GM19099 (cell line): ENCODE data around the gene TSC1.

Source experiments
- POLR2A ChIP-seq: IDR thresholded peaks from 3 replicates; pipeline ENCODE4 v1.6.1; 2011; ENCODE audit warnings: low read depth; ENCODE audit not compliant: insufficient read length; ENCODE audit errors: extremely low read depth

Gene TSC1

DNA sequence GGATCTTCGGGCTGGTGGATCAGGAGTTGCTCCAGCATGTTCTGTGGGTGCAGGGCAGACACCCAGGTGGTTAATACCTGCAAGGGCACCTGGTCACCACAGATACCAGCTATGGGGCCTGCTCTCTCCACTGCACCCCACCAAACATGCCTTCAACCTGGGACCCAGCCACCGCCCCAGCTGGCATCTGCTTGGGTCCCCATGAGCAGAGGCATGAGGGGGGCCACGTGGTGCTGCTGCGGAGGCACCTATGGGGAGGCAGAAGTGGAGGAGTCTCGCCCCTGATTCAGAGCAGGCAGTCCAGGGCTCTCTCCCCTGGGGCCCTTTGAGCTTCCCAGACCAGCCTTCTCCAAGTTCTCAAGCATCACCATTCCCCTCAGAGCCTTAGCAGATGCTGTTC, 69.3 kb downstream of the TSC1 start:
- no peak for TF ChIP-seq POLR2A

GRCh38 chr9:132873403-132873802, 71.0 kb downstream of the TSC1 start:
- no peak for TF ChIP-seq POLR2A

- no peak for TF ChIP-seq POLR2A
These were observed 75.2 kb downstream of the TSC1 start for GRCh38 chr9:132869266-132869665.

- no peak for TF ChIP-seq POLR2A
These were observed 77.5 kb downstream of the TSC1 start for GRCh38 chr9:132866898-132867297.

DNA sequence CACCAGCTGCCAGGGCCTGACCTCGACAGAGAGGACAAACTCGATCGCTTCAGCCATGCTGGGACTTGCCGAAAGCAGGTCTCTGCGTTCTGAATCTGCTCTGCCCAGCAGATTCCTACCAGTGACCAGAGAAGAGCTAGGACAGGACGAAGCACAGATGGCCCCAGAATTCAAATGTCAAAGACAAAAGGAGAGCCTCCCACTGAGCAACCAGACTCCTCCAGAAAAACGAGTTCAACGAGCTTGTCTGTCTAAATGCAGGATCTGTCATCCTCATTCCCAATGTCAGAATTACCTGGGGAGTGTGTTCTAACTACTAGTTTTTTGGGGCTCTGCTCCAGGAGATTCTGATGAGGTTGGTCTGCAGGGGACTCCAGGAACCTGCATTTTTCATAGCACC, 79.7 kb downstream of the TSC1 start:
- no peak for TF ChIP-seq POLR2A

DNA sequence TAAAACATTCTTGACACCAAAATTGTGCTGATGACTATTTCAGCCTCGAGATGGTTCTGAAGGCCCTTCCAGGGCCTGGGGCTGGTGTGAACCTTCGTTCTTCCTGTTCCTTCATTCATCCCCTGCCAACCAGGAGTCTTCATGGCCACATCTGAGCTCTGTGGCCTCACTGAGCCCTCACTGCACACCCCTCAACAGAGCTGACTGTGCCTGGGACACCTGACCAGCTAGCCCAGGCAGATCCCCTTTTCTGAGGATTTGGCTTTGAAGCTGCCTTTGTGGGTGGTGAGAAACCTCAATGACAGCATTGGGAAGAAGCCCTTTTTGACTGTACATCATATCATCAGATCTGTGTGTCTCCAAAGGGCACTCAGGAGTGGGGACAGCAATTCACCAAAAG, 80.1 kb downstream of the TSC1 start:
- no peak for TF ChIP-seq POLR2A

- no peak for TF ChIP-seq POLR2A
These were observed 81.3 kb downstream of the TSC1 start for GRCh38 chr9:132863096-132863495.

DNA sequence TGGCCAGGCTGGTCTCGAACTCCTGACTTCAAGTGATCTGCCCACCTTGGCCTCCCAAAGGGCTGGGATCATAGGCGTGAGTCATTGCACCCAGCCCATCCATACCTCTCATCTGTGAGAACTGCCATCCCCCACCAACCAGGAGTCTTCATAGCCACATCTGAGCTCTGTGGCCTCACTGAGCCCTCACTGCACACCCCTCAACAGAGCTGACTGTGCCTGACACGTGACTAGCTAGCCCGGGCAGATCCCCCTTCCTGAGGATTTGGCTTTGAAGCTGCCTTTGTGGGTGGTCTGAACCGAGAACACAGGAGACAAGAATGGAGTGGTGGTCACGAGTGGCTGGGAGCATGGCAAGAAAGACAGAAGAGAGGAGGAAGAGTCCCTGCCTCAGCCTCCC, 81.9 kb downstream of the TSC1 start:
- no peak for TF ChIP-seq POLR2A

- no peak for TF ChIP-seq POLR2A
These were observed 82.8 kb downstream of the TSC1 start for GRCh38 chr9:132861666-132862065.

- TF ChIP-seq POLR2A: no peak
These were observed 85.7 kb downstream of the TSC1 start for GRCh38 chr9:132858751-132859150.

GRCh38 chr9:132857616-132858342, 86.6 kb downstream of the TSC1 start:
- no peak for TF ChIP-seq POLR2A

- no peak for TF ChIP-seq POLR2A
These were observed 87.4 kb downstream of the TSC1 start for GRCh38 chr9:132857031-132857430.

DNA sequence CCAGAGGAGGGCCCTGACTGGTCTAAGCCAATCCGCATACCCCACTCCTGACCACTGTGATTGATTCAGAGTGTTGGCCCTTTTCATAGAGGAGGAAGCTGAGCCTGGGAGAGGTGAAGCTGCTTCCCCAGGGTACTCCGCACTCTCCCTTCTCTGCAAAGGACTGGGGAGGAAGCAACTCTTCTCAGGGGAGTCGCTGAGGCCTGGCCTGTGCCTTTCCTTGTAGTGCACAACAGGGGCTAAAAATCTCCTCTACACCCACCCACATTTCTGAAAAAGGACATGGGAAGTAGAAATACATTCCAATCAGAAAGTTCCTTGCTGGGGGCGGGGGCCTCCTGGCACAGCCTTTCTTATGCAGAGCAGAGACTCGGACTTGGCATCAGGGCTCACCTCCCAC, 88.5 kb downstream of the TSC1 start:
- no peak for TF ChIP-seq POLR2A

GRCh38 chr9:132854832-132855231, 89.6 kb downstream of the TSC1 start:
- TF ChIP-seq POLR2A: no peak

GRCh38 chr9:132853482-132853881, 90.9 kb downstream of the TSC1 start:
- no peak for TF ChIP-seq POLR2A

- no peak for TF ChIP-seq POLR2A
These were observed 95.2 kb downstream of the TSC1 start for GRCh38 chr9:132849185-132849706.
